COLO829 (cell line): ENCODE measurements around the gene SEZ6.

Experiments
- DNase-seq: peaks from one replicate; pipeline ENCODE4 v3.0.0; 2012; ENCODE audit warnings: low spot score

SEZ6 gene

DNA sequence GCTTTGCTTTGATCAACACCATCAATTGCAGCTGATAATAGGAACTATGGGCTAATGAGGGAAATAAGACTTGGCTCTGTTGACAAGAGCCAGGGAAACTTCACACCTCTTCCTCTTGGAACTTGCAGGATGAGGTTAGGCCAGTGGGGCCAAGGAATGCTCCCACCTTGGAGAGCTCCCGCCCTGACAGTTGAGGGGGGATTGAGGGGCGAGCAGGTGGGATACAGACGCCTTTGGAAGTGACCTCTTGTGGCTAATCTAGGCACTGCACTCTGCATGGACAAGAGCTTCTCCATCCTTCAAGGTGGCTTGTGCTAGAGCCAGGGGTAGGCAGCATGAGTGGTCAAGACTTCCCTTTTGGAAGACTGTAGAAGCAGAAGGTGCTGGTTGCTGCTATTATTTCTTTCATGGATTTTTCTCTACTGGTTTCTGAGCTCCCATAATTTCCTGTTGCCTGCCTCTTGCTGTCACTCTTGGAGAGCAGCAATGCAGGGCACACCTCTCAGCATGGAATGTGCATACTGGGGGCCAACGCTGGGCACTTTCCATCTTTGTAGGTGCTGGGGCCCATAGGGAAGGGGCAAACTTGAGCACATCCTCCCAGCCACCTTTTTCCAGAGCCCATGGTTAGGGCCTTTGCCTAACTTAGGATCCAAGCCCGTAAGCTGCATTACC, 52.3 kb downstream of the SEZ6 start:
- DNase-seq = peak; percentile 48

DNA sequence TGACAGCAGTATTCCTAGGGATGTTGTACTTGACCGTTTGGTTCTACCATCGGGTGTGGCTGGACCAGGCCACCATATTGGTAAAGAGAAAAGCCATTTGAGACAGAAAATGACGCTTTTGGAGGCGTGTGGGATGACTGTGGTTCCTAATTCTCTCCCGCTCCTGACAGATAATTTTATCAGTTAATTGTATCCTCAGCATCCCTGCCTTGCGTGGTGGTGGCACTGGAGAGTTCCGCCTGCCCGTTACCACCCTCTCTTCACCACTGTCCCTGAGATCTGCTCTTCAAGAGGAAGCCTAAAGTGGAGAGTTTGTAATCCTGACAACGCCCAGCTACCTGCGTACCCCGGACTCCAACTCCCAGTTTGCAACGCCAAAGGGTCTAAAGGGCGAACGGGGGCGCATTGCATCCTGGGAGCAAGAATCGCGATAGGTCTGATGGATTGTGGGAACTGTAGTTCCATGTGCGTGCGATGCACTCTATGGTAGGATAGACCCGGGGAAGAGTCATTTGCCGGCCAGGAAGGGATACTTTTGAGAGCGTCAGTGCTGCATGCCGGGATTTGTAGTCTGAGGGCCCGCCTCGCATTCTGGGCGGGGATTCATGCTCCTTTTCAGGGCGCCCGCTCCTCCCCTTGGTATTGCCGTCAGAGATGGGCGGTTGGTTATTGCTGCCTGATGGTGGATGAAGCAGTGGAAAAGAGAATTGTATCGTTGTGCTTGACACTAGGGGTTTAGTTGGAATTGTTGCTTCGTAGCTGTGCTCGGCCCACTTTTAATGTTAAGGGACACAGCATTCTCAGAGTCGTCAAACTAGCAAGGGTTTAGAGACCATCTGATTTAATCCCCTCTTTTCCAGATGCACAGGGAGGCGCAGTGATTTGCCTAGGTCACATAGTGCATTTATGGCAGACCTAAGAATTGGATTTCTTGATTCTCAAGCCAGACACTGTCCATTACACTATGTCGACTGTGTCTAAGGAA, 53.5 kb downstream of the SEZ6 start:
- peak; percentile 98 for DNase-seq

DNA sequence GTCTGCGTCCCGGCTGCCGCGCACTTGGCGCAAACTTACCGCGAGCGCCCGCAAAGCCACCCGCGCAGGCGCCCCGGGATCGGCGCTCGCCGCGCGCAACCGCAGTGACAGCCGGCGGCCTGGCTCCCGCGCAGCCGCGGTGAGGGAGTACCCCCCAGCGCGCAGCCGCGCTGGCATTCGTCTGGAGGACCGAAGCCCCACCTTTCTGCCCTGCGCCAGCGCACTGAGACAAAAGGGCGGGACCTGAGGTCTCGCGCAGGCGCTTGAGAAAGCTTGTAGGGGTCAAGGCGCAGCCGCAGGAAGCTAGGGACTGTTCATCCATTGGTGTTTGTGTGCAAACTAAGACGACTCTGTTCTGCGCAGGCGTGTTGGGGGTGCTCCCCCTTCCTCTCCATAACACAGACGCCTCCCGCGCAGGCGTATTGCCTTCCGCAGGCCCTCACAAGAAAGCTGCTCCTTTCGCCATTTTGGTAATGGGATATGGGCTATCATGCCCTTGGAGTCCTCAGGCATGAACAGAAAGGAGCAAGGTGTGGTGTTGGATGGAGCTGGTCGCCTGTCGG, 54.3 kb downstream of the SEZ6 start, which contains the start of gene PHF12:
Gene PHF12 (minus strand): TSS at position 91 of the 563 bp plus-strand sequence. CDS start 558 bp downstream, outside the sequence.
- DNase-seq = peak; percentile 100

DNA sequence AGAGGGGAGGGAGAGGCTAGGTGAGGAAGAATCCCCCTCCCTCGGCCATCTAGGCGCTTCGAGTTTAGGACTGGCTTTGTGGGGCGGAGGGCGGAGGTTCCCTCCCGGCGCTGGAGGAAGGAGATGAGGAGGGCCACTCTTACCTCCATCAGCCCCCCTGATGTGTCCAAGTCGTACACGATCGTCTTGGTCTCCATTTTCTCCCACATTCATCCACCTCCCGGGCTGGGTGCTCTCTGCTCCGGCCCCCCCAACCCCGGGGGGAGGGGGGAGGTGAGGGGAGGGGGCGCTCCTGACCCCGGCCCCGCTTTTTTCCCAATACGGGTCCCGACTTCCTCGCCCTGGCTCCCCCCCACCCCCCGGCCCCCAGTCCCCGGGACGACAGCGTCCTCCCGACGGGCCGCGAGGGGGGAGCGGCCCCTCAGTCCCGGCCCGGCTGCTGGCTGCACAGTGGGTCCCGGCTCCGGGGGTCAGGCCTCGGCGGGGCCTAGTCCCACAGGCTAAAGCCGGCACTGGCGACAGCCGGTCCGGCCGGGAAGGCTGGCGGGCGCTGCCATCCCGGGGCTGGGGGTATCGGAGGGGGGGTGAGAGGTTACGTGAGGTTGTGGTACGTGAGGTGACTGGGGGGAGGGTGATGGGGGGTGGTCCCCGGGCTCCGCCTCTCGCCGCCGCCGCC, 54.9 kb downstream of the SEZ6 start:
- no peak for DNase-seq

DNA sequence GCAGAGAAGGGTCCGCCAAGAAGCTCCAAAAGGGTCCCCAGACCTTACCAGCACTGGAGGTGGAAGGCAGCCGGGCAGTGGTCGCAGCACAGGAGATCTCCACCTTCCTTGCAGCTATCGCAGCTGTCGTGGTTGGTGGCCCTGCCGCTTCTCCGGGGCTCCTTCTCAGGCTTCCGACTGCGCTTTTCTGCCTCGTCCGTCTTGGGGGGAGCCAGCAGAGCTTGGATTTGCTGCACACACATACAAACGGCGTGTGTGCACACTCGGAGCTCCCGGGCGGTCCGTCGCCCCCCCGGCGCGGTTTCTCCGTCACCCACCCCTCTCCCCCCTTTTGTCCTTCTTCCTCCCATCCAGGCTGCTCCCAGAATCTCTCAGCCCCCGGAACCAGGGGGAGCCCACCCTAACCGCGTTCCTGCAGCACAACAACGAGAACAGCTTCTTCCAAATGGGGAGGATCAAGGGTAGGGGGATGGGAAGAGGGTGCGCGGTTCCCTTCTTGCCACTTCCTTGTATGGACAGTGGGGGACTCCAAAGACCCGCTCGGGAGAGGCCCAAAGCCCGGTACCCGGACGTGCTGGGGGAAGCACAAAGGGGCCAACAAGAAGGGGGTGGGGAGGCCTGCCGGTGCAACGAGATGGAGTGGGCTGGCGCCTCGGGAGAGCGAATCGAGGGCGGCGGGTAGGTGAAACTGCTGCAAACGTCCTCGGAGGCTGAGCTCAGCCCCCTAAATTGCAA, 55.6 kb downstream of the SEZ6 start:
- no peak for DNase-seq

DNA sequence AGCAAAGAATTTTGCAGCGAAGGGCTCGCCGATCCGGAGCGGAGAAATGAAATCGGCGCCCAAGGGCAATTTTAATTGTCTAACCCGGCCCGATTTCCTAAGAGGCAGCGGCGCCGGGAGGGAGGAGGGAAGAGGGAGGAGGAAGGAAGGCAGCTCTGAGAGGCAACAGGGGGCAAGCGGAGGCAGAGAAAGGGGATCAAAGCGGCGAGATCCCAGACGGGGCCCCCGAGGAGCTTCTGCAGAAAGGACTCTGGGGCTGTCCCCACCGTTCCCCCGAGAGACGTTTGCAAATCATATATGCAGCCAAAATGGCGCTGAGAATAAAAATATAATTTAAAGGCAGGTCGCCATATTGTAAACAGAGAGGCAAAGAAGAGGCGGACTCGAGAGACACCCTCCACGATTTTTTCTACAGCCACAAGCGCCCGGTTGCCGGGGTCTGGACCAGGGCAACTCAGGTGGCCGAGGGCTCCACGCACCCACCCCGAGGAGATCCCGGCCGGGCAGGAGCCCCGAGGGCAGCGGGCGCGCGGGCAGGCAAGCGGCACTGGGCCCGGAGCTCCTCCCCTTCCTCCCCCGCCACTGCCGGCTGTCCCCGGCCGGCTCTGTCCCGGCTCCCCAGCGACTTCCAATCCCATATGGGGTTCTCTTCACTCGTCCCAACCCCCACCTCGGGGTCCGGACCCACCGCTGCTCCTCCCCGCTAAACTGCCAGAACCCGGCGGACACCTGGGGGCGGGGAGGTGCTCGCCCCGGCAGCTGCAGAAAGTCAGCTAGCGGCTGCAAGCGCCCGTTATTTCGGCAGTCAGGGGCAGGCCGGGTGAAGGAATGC, 56.4 kb downstream of the SEZ6 start:
- DNase-seq = no peak

DNA sequence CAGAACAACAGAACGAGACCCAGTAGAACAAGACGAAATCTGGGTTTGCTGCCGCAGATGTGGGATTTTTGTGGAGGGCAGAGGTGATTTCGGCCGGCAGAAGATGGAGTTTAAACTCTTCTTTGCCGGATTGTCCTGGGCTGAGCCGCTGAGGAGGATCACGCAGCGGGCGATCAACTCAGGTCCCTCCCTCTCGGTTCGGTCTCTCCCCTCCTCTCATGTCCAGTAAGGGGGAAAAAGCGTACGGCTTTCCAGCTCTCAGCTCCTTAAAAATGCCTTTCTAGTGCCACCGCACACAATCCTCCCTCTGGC, 57.0 kb downstream of the SEZ6 start:
- DNase-seq = no peak

DNA sequence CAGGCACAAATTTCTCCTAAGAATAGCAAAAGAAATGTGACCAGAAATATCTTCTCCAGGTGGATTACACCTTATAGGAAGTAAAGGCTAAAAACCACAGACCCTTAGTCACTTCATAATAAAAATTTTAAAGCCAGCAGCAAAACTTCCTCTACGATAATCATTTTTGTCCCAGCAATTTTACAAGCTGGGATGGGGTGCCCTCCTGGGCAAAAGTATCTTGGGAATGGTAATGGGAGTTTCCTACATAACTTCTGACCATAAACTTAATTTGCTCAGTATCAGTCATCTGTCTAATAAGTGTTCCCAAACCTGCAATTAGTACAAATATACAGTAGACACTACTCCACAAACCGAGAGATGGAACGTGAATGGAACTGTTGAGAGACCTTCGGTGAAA, 57.5 kb downstream of the SEZ6 start:
- no peak for DNase-seq

DNA sequence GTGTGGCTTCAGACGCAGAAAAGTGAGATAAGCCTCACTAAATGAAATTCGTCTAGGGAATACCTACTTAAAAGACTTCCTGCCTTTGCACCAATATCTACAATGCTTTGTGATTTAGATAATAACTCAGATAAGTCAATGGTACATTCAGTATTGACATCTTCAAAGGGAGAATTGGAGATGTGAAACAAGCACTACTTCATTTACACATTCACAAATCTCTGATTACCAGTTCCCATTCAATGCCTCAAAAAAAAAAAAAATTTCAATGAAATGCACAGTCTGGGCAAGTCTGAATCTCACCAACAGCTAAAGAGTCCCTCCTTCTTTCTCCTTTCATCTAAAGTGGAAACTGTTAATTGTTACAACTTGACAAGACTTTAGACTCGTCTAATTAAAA, 58.2 kb downstream of the SEZ6 start:
- no peak for DNase-seq

DNA sequence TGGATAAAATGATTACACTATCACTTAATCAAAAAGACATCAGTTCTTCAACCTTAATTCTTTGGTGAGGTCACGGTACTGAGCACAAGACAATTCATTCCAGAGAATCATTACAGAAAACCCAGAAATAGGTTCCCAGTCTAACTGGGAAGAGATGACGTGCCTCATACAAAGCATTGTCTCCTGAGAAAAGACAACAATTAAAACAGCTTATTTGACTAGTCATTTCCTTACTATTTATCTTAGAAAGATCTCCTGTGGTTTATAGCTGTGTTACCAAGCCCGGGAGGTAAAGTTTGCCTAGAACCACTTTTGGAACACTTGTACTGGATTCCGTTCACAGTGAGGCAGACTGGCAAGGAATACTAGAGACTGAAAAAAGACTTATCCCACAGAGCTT, 59.6 kb downstream of the SEZ6 start:
- no peak for DNase-seq

DNA sequence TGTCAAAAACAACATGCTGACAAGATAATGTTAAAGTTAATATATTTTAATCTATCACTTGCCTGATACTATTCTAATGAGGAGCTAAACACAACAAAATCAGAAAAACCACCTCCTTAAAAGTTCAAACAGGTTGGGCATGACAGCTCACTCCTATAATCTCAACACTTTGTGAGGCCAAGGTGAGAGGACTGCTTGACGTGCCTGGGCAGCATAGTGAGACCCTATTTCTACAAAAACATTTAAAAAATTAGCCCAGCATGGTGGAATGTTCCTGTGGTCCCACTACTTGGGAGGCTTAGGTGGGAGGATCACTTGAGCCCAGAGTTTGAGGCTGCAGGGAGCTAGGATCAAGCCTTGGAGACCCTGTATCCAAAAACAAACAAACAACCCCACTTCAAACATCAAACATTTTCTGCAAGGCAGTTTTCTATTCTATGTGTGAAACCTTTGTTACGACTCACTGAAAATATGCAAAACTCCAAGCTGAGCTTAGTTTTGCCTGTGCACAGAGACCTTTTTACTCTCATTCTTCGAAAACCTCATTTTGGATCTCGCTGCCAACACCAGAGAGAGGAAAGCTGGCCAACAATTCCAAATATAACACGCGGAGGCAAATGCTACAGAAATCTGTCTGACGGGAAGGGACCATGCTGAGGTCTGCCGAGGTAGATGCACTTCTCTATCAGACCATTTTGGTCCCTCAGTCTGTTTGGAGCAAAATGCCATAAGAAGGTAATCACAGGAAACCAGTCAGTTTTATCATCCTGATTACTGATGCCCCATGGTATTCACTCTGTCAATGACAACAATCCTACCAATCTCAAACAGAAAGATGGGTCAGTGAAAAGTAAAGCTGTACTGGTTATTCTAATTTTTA, 60.7 kb downstream of the SEZ6 start:
- DNase-seq = no peak

DNA sequence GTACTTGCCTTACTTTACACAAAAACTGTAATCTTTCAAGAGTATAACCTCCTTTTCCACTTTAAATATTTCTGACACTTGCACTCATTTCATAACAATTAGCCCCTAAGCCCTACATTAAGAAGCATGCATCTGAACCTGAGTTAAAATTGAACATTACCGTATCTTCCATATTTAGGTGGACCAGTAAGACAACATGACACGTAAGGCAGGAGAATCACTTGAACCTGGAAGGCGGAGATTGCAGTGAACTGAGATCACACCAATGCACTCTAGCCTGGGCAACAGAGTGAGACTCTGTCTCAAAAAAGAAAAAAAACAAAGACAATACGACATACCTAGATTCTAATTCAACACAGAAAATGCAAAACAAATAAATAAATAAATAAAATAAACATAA, 61.5 kb downstream of the SEZ6 start:
- no peak for DNase-seq

DNA sequence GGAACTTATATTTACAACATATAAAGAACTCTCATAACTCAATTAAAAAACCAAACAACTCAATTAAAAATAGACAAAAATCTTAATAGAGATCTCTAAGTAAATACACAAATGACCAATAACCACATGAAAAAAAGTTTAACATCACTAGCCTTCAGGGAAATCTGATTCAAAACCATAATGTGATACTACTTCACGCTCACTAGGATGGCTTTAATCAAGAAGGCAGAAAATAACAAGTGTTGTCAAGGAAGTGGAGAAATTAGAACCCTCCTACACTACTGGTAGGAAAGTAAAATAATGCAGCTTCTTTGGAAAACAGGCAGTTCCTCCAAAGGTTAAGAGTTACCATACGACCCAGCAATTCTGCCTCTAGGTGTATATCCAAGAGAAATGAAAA, 62.9 kb downstream of the SEZ6 start:
- DNase-seq = no peak

DNA sequence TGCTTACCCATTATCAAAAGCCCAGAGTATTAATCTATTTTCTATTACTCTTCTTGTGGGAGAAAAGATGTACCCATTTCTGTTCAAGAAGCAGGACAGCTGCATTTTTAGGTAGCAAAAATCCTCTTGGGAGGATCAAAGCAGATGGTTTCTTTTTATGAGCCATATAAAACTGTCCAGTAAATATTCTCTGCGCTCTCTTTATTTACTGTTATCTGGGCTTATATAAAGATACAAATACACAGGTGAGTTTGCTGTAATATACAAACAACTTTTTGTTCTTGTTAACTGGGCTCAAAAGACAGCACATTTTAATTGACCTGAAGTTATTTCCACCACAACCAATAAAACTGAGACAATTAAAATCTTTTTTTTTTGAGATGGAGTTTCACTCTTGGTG, 64.6 kb downstream of the SEZ6 start:
- no peak for DNase-seq

DNA sequence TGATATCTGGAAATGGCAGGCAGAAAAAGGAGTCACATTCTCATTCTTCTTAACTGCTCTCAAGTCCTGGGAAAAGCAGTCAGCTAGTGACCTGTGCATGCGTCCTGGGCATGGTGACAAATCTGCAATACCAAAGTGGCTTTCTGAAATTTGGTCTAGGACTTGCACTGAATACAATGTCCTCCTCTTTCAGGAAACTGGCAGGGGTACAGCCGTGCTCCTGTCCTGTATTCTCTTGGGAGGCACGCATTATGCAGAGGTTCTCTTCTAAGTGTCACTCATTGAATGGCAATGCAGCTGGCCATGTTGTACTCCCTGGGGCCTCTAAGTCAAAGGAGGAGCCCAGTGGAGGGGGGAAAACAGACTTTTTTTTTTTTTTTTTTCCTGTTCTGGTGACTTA, 65.2 kb downstream of the SEZ6 start:
- no peak for DNase-seq

DNA sequence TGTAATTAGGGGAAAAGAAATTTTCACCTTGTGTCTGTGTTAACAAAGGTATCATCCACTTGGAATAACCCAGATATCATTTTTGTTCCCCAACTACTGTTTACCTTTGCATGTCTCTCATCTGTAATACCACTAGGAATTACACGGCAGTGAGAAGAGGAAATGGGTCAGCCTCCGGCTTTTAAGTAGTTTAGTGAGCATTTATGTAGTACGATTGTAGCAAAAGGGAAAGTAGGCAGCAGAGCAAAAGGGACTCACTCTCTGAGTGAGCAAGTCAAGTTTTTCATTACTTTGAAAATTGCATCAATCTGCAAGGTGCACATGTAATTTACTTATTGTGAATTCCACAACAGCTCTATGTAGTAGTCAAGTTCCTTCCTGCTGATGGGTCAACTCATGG, 65.7 kb downstream of the SEZ6 start:
- DNase-seq = no peak

DNA sequence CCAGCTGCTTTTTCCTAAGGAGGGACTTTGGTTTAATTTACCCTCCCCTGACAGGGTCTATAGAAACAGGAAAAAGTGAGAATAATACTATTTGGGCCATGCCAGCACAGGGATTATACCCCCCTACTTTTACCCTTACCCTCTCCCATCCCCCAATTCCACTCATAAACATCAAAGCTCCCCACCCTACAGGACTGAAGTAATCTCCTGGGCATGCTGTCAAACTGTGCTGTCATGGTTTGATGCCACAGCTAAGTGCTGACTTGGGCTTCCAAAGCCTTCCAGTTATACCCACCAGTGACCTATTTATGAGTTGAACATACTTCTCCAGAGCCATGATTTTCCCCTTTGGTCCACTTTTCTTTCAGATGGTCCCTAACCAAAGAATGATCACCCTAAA, 67.3 kb downstream of the SEZ6 start:
- no peak for DNase-seq

DNA sequence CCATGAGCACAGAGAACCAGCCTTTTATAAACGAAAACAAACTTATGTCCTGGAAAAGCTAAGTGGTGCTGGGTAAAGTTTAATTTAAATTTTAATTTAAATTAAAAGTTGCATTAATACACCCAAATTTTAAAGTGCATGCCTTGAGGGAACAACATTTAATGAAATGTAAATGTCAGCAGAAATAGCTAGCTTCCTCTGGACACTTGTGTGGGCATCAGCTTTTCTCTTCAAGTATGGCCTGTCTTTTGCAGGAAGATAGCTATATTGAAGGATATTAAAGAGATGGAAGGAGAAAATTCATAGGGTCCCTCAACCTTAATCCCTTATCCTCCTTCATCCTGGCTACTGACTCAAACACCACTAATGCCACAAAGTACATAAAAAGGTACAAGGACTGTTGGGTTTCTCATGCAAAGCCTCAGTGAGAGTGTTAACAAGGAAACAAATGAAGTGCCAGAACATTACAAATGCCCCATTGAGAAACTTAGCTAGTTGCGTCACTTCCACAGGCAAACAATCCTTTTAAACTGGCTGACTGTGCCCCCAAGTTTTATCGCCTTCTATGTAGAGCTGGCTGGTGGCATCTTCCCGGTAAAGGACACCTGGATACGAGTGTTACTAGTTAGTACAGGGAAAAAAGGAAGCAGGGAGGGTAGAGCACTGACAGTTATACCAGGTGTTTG, 68.6 kb downstream of the SEZ6 start:
- DNase-seq = no peak

DNA sequence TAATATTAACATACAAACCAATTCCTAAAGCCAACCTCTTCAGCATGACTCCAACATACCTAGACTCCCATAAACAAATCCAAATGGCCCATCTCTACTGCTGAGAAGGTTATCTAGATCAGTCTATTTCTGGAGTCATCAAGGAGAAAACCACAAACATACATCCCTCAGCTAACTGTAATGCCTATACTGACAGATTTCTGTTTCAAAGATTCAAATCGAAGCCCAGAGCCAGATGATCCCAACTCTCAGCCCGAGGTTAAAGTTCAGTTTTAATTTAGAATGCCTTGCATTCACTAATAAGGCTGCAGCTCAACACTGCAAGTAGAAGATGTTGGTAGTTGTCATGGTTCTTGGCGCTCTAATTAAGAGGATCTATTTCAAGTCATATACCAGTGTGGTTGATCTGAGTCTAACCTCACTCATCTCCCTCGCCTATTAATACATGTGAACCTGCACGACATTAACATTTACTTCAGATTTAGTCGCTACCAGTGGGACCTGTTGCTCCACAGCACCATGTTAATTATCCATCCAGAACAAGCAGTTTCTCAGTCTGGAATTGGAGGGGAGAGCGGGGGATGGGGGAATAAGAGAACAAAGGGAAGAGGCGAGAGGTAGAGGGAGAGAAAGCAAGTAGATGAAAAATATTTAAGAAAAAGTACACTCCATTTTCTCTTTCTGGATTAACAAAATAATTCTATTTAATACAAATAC, 69.9 kb downstream of the SEZ6 start:
- no peak for DNase-seq
